ENCODE results near the gene BCAR3. TPM values are rescaled to one million over a fixed set of nuclear protein-coding genes. Genes with fewer than 3 reads are reported as not detected.
A peak's percentile ranks its signal among the peaks of the same experiment; 100 is the strongest.

BCAR3 gene
- total and polyA plus RNA-seq, 2 experiments from 2014 or later: 22.6 to 23.7 TPM

DNA sequence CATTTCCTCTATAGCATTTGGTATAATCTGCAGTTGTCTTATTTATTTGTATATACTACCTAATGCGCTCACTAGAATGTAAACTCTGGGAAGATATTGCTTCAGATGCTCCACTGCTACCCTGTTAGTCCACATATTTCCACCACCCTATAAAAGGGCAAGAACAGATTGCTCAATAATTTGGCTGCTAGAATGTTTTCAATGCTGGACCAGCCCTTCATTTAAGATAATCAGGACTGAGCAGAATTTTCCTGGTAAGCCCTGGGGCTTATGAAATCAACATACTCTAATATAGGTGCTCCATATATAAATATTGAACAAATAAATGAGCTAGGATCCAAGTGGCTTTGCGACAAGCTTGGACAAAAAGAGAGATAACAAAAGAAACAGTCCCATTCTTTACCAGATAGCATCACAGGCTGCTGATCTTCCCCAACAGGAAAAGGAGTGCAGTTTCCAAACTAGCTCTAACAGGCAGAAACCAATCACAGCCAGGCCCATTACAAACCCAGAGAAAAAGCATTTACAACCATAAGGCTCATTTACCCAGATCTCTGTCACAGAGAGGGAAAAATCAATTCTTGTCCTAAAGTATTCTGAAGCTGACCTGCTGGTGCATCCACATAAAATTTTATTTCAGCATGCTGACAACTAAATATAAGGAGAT, 8.3 kb downstream of the BCAR3 start:
- Histone ChIP-seq H2AFZ (no peak overlapping the region), H4K20me1 (ENCODE audit: insufficient read depth, poor library complexity, severe bottlenecking) (no peaks in the 10 kb centered on the region), H3K4me1 (ENCODE audit: insufficient read depth) (peaks cover 62% of the 10 kb centered on the region), H3K27me3 (no peaks in the 10 kb centered on the region), H3K4me3 (no peak overlapping the region), H3K27ac (peak overlapping the region; percentile 64), H3K9me3 (ENCODE audit: low read depth) (no peaks in the 10 kb centered on the region), H3K4me2 (peak overlapping the region; percentile 56), H3K79me2 (peaks cover 57% of the 10 kb centered on the region), H3K9me2 (replicated peaks; ENCODE audit: insufficient read depth) (no peaks in the 10 kb centered on the region), H3K36me3 (replicated peaks; ENCODE audit: insufficient read depth, low read depth) (no peaks in the 10 kb centered on the region)
- WGBS (ENCODE audit: low lambda C conversion rate, missing lambda C conversion rate): 84% methylated on average over 2 of the region's 2 CpGs
- TF ChIP-seq, protein P1, sequence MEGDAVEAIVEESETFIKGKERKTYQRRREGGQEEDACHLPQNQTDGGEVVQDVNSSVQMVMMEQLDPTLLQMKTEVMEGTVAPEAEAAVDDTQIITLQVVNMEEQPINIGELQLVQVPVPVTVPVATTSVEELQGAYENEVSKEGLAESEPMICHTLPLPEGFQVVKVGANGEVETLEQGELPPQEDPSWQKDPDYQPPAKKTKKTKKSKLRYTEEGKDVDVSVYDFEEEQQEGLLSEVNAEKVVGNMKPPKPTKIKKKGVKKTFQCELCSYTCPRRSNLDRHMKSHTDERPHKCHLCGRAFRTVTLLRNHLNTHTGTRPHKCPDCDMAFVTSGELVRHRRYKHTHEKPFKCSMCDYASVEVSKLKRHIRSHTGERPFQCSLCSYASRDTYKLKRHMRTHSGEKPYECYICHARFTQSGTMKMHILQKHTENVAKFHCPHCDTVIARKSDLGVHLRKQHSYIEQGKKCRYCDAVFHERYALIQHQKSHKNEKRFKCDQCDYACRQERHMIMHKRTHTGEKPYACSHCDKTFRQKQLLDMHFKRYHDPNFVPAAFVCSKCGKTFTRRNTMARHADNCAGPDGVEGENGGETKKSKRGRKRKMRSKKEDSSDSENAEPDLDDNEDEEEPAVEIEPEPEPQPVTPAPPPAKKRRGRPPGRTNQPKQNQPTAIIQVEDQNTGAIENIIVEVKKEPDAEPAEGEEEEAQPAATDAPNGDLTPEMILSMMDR (IDR thresholded peaks at IDR 0.05; ENCODE audit: poor library complexity): no peak
- TF ChIP-seq EZH2phosphoT487 (IDR thresholded peaks at IDR 0.05; ENCODE audit: low read depth, severe bottlenecking, unreplicated experiment) (no peak), EZH2 (IDR thresholded peaks at IDR 0.05; ENCODE audit: borderline replicate concordance) (no peak)
- DNase-seq (ENCODE audit: low spot score): no peak

DNA sequence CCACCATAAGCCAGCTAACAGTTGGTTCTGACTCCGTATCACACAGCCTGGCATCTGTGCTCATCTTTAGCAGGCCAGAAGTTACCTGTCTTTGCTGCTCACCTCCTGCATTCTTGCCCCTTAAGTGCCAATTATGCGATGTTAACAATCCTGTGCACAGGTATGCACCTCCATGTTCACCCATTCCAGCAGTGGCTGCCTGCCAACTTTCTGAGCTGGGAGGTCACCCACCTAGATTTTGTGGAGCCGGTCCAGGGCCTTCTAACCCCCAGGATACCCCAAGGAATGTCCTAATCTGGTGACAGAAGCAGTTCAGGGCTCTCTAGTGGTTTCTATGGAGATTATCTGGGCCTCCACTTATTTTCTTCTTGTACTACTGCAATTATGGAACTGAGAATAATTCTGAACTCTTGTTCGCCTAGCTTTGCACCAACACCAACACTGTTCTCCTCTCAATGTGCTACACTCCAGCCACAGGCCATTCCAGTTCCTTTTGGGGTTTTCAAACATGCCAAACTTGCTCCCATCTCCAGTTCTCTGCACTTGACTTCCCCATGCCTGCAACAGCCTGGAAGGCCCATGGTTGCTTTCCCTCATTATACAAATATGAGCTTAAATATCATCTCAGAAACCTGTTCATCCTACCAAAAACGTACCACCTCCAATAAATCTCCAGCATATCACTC, 9.0 kb downstream of the BCAR3 start:
- no peak overlapping the region for H3K4me3 ChIP-seq
- H3K4me1 ChIP-seq (ENCODE audit: insufficient read depth): peaks cover 69% of the 10 kb centered on the region
- WGBS (ENCODE audit: low lambda C conversion rate, missing lambda C conversion rate): 76% methylated on average over 5 of the region's 5 CpGs
- no peaks in the 10 kb centered on the region for H3K36me3 ChIP-seq (replicated peaks; ENCODE audit: insufficient read depth, low read depth)
- H3K27ac ChIP-seq: peak overlapping the region; percentile 64
- DNase-seq (ENCODE audit: low spot score): no peak
- TF ChIP-seq EZH2 (IDR thresholded peaks at IDR 0.05; ENCODE audit: borderline replicate concordance) (no peak), EZH2phosphoT487 (IDR thresholded peaks at IDR 0.05; ENCODE audit: low read depth, severe bottlenecking, unreplicated experiment) (no peak)
- TF ChIP-seq, protein P1 (IDR thresholded peaks at IDR 0.05; ENCODE audit: poor library complexity): no peak
- no peak overlapping the region for H2AFZ ChIP-seq
- H3K4me2 ChIP-seq: peak overlapping the region; percentile 56
- H3K9me2 ChIP-seq (replicated peaks; ENCODE audit: insufficient read depth): no peaks in the 10 kb centered on the region
- H3K79me2 ChIP-seq: peaks cover 51% of the 10 kb centered on the region
- H3K27me3 ChIP-seq: no peaks in the 10 kb centered on the region
- H3K9me3 ChIP-seq (ENCODE audit: low read depth): no peaks in the 10 kb centered on the region
- H4K20me1 ChIP-seq (ENCODE audit: insufficient read depth, poor library complexity, severe bottlenecking): no peaks in the 10 kb centered on the region

DNA sequence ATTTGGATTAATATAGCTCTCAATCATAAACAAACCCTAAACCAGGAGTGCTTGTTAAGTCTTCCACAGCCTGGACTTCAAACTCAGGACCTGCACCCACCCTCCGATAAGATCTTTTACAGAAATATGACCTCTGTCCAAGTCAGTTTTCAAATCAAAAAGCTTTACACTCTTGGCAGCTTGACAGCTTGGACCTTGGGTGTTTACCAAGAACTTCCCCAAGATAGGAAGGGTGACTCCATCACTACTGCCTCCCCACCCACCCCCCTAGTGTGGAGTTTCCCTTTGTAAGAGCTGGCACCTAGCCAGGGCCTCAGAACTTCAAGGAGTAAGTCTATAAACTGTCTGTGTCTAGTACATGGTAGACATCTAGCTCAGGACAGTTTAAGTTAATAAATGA, 9.6 kb downstream of the BCAR3 start:
- TF ChIP-seq EZH2 (IDR thresholded peaks at IDR 0.05; ENCODE audit: borderline replicate concordance): no peak
- no peak for TF ChIP-seq EZH2phosphoT487 (IDR thresholded peaks at IDR 0.05; ENCODE audit: low read depth, severe bottlenecking, unreplicated experiment)
- TF ChIP-seq, protein P1 (IDR thresholded peaks at IDR 0.05; ENCODE audit: poor library complexity): no peak
- Histone ChIP-seq H3K9me3 (ENCODE audit: low read depth) (no peaks in the 10 kb centered on the region), H2AFZ (no peak overlapping the region), H3K27me3 (no peaks in the 10 kb centered on the region), H3K36me3 (replicated peaks; ENCODE audit: insufficient read depth, low read depth) (no peaks in the 10 kb centered on the region), H3K9me2 (replicated peaks; ENCODE audit: insufficient read depth) (no peaks in the 10 kb centered on the region), H3K4me1 (ENCODE audit: insufficient read depth) (peaks cover 74% of the 10 kb centered on the region), H4K20me1 (ENCODE audit: insufficient read depth, poor library complexity, severe bottlenecking) (no peaks in the 10 kb centered on the region), H3K79me2 (peaks cover 45% of the 10 kb centered on the region), H3K27ac (peak overlapping the region; percentile 64), H3K4me2 (peak overlapping the region; percentile 56), H3K4me3 (no peak overlapping the region)
- 5% methylated on average over 1 of the region's 1 CpG for WGBS (ENCODE audit: low lambda C conversion rate, missing lambda C conversion rate)
- DNase-seq (ENCODE audit: low spot score): peak; percentile 91
